Erythroblast (primary cell): ENCODE measurements around the gene MSLN.

Experiments used
- GATA1 ChIP-seq: IDR thresholded peaks from 2 replicates; pipeline ENCODE4 v1.6.1; 2011; ENCODE audit warnings: low read depth, mild to moderate bottlenecking, control low read depth, low read length, moderate library complexity
- POLR2A ChIP-seq: IDR thresholded peaks from 2 replicates; pipeline ENCODE4 v1.6.1; 2011; ENCODE audit warnings: mild to moderate bottlenecking, low read length

- TF ChIP-seq POLR2A = no peak
- no peak for TF ChIP-seq GATA1
These were observed 38.8 kb downstream of the MSLN start for GRCh38 chr16:799111-799947.
